SK-N-SH (cell line): ENCODE measurements around the gene BMPR1B.

Source experiments
- CTCF ChIP-seq: fragments of 200-600 bp; sonication (generic); IDR thresholded peaks from 2 replicates; pipeline ENCODE4 v1.6.1; 2017; ENCODE audit warnings: antibody characterized with exemption, mild to moderate bottlenecking, moderate library complexity
- EZH2phosphoT487 ChIP-seq: fragments of 200-600 bp; sonication (generic); IDR thresholded peaks from 2 replicates; pipeline ENCODE4 v1.6.1; 2017; ENCODE audit warnings: low read depth, mixed run types, mild to moderate bottlenecking, antibody characterized with exemption, moderate library complexity, borderline replicate concordance
- JUND ChIP-seq: IDR thresholded peaks from 2 replicates; pipeline ENCODE4 v1.4.0; 2012
- NRF1 ChIP-seq: IDR thresholded peaks from 2 replicates; pipeline ENCODE4 v1.6.1; 2012; ENCODE audit warnings: low read depth, mild to moderate bottlenecking, low read length
- POLR2AphosphoS5 ChIP-seq: IDR thresholded peaks from 2 replicates; pipeline ENCODE4 v1.6.1; 2012; ENCODE audit warnings: low read depth, low read length
- RAD21 ChIP-seq: IDR thresholded peaks from 2 replicates; pipeline ENCODE4 v1.6.1; 2012; ENCODE audit warnings: mild to moderate bottlenecking, low read length
- REST ChIP-seq: IDR thresholded peaks from 2 replicates; pipeline ENCODE4 v1.6.1; 2012; ENCODE audit warnings: mild to moderate bottlenecking, low read depth, low read length, moderate library complexity
- ZBTB33 ChIP-seq: IDR thresholded peaks from 2 replicates; pipeline ENCODE4 v1.4.0; 2012; ENCODE audit warnings: low read depth, borderline replicate concordance

- TF ChIP-seq CTCF = no peak
- TF ChIP-seq POLR2AphosphoS5 = no peak
- no peak for TF ChIP-seq ZBTB33
- TF ChIP-seq REST = no peak
- TF ChIP-seq RAD21 = no peak
- TF ChIP-seq EZH2phosphoT487 = no peak
- TF ChIP-seq NRF1 = no peak
- TF ChIP-seq JUND = no peak
Measured at GRCh38 chr4:95086551-95086950, 328.8 kb downstream of the BMPR1B start.
